ENCODE measurements around the gene CD24. TPM values are rescaled to one million over a fixed set of nuclear protein-coding genes. Genes with fewer than 3 reads are reported as not detected.

CD24 gene
- total and polyA plus RNA-seq, 2 of the 8 experiments (the other 6 are each of a cell fraction or from before 2014, with no cell fraction given): 2,134 to 2,327 TPM

DNA sequence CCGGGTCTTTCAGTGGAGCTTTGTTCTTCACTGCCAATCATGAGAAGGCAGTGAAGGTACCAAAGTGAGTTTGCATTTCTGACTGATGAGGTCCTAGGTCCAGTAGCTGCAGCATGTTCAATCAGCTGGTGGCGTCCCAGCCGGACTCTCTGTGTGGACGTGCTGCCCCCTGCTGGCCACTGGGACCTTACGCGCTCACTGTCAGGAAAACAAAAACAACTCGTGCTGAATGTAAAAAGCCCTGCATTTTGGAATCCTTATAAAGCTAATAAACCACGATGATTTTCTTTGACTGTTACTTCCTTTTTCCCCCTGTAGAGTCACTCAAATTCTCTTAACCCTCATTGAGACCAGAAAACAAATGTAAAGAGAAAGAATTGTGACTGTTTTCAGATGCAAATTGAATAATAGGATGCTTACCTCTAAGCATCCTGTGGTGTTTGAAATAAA, 4.9 kb upstream of the CD24 start (continued):
- TF ChIP-seq, protein P1, sequence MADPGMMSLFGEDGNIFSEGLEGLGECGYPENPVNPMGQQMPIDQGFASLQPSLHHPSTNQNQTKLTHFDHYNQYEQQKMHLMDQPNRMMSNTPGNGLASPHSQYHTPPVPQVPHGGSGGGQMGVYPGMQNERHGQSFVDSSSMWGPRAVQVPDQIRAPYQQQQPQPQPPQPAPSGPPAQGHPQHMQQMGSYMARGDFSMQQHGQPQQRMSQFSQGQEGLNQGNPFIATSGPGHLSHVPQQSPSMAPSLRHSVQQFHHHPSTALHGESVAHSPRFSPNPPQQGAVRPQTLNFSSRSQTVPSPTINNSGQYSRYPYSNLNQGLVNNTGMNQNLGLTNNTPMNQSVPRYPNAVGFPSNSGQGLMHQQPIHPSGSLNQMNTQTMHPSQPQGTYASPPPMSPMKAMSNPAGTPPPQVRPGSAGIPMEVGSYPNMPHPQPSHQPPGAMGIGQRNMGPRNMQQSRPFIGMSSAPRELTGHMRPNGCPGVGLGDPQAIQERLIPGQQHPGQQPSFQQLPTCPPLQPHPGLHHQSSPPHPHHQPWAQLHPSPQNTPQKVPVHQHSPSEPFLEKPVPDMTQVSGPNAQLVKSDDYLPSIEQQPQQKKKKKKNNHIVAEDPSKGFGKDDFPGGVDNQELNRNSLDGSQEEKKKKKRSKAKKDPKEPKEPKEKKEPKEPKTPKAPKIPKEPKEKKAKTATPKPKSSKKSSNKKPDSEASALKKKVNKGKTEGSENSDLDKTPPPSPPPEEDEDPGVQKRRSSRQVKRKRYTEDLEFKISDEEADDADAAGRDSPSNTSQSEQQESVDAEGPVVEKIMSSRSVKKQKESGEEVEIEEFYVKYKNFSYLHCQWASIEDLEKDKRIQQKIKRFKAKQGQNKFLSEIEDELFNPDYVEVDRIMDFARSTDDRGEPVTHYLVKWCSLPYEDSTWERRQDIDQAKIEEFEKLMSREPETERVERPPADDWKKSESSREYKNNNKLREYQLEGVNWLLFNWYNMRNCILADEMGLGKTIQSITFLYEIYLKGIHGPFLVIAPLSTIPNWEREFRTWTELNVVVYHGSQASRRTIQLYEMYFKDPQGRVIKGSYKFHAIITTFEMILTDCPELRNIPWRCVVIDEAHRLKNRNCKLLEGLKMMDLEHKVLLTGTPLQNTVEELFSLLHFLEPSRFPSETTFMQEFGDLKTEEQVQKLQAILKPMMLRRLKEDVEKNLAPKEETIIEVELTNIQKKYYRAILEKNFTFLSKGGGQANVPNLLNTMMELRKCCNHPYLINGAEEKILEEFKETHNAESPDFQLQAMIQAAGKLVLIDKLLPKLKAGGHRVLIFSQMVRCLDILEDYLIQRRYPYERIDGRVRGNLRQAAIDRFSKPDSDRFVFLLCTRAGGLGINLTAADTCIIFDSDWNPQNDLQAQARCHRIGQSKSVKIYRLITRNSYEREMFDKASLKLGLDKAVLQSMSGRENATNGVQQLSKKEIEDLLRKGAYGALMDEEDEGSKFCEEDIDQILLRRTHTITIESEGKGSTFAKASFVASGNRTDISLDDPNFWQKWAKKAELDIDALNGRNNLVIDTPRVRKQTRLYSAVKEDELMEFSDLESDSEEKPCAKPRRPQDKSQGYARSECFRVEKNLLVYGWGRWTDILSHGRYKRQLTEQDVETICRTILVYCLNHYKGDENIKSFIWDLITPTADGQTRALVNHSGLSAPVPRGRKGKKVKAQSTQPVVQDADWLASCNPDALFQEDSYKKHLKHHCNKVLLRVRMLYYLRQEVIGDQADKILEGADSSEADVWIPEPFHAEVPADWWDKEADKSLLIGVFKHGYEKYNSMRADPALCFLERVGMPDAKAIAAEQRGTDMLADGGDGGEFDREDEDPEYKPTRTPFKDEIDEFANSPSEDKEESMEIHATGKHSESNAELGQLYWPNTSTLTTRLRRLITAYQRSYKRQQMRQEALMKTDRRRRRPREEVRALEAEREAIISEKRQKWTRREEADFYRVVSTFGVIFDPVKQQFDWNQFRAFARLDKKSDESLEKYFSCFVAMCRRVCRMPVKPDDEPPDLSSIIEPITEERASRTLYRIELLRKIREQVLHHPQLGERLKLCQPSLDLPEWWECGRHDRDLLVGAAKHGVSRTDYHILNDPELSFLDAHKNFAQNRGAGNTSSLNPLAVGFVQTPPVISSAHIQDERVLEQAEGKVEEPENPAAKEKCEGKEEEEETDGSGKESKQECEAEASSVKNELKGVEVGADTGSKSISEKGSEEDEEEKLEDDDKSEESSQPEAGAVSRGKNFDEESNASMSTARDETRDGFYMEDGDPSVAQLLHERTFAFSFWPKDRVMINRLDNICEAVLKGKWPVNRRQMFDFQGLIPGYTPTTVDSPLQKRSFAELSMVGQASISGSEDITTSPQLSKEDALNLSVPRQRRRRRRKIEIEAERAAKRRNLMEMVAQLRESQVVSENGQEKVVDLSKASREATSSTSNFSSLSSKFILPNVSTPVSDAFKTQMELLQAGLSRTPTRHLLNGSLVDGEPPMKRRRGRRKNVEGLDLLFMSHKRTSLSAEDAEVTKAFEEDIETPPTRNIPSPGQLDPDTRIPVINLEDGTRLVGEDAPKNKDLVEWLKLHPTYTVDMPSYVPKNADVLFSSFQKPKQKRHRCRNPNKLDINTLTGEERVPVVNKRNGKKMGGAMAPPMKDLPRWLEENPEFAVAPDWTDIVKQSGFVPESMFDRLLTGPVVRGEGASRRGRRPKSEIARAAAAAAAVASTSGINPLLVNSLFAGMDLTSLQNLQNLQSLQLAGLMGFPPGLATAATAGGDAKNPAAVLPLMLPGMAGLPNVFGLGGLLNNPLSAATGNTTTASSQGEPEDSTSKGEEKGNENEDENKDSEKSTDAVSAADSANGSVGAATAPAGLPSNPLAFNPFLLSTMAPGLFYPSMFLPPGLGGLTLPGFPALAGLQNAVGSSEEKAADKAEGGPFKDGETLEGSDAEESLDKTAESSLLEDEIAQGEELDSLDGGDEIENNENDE (IDR thresholded peaks at IDR 0.05; ENCODE audit: insufficient replicate concordance, low read length): peak; percentile 97
- TF ChIP-seq FOSL1 (IDR thresholded peaks at IDR 0.05; ENCODE audit: insufficient read depth, low read depth, low read length) (no peak), YY1 (IDR thresholded peaks at IDR 0.05; ENCODE audit: low read depth, low read length) (no peak; the same call in 1 of the 2 replicates), SP1 (IDR thresholded peaks at IDR 0.05; ENCODE audit: low read depth, low read length) (0 out of 2 replicates have a peak, but pooled peaks have one; percentile 11), SRF (IDR thresholded peaks at IDR 0.05; ENCODE audit: low read depth, low read length) (peak; percentile 17; the same call in 1 of the 2 replicates), KDM4A (IDR thresholded peaks at IDR 0.05; ENCODE audit: low read depth, low read length, severe bottlenecking) (no peak), HDAC2 (IDR thresholded peaks at IDR 0.05; ENCODE audit: borderline replicate concordance in 1 of 2, low read depth in 2 of 2, low read length in 2 of 2) (peak; percentile 24 to 88; a peak in 2 of 4 replicates), RFX5 (IDR thresholded peaks at IDR 0.05; ENCODE audit: borderline replicate concordance, low read depth, low read length) (no peak)
- TF ChIP-seq, protein P2, sequence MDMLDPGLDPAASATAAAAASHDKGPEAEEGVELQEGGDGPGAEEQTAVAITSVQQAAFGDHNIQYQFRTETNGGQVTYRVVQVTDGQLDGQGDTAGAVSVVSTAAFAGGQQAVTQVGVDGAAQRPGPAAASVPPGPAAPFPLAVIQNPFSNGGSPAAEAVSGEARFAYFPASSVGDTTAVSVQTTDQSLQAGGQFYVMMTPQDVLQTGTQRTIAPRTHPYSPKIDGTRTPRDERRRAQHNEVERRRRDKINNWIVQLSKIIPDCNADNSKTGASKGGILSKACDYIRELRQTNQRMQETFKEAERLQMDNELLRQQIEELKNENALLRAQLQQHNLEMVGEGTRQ (IDR thresholded peaks at IDR 0.05; ENCODE audit: low read length): no peak

Data from H1 (cell line).